GM19193 (cell line): ENCODE results near the gene CXCR4.

Experiments
- POLR2A ChIP-seq: IDR thresholded peaks from 4 replicates; pipeline ENCODE4 v1.6.1; 2011; ENCODE audit not compliant: insufficient read depth, insufficient read length; ENCODE audit errors: extremely low read depth

Gene CXCR4

DNA sequence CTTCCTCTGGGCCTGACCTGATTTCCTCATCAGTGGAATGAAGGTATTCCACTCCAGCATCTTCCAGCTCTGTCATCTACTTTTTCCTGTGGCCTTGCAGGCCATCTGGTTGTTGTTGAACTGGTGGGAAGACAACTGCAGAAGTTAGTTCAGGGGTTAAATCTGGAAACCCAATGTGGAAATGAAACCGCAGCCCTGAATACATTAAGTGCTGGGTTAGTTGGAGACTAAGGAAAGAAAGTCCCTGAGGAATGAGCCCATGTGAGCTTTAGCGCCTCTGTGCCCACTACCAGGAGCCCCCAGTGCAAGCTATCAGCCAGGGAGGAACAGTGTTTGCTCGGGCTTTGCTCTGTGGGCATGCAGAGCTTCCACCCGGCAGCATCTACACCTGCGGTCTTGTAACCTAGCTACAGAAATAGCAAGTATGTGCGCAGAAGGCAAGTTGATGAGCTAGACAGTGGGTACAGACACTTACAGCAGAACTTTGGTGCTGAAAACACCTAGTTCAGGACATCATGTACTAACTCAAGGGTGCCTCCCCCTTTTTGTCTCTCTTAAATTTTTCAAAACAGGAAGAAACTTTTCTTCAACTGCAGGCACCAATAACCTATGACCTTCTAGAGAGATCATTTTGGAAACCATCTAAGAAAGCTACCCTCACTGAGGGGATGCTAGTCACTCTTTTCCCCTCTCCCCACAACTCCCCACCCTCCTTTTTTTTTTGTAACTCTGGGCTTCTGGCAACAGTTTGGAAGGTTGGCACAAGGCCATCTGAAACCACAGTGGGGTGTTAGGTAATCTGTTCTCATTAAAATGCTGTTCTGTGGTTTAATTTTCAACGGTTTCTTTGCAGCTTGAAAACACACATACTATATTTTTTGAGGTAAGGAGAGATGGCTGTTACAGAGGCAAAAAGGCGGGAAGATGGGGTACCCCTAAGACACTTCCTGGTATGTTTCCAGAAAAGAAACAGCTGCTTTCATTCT lies 18.3 kb upstream of the CXCR4 start:
- no peak for TF ChIP-seq POLR2A

DNA sequence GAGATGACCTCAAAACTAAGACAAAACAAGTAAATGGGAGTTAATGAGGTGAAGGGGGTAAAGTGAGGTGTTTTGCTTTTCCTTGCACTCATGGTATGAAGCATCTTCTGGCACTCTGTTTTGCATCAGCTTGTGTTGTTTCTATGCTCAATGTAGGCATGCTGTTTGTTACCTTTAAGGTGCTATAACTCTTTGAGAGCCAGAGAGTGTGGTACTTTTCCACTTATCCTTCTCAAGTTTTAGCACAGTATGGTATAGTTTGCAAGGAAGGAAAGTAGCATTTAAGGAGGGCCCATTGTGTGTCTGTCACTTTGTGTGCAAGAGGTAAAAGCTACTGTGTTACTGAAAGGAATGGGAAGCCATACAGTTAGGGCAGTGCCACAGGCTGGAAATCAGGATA lies 17.5 kb upstream of the CXCR4 start:
- no peak for TF ChIP-seq POLR2A

DNA sequence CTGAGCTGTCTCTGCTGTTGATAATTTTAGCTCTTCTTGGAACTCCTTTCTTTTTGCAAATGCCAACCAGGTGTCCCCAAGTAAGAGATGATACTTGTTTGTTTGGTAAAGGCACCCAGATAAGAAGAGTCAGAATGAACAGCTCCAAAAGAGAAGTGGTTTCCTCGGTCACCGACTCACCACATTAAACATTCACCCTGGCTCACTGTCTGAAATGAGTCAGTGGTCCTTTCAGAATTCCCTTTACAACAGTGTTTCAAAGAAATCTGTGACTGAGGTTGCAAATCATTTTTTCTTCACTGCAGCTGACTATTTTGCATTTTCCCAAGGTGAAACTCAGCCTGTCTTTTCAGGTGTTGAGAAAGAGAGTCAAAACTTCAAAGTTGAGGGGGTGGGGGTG lies 16.2 kb upstream of the CXCR4 start:
- TF ChIP-seq POLR2A, result no peak

DNA sequence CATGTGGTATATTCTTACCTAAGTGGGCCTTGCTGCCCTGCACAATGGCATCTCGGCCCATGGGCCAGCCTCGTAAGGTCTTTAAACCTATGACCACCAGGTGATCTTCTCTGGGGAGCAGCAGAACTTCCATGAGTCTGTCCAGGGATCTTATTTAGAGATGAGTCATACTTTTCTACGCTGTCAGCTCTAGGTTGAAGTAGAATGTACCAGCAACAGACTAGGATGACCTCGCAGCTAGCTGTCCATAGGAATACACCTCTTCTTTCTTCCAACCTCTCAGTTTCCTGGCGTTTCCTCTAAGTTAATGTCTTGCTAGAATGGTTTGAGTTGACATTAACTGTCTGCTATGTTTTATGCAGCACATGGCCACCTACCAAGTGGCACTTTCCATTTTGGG lies 15.6 kb upstream of the CXCR4 start:
- no peak for TF ChIP-seq POLR2A

DNA sequence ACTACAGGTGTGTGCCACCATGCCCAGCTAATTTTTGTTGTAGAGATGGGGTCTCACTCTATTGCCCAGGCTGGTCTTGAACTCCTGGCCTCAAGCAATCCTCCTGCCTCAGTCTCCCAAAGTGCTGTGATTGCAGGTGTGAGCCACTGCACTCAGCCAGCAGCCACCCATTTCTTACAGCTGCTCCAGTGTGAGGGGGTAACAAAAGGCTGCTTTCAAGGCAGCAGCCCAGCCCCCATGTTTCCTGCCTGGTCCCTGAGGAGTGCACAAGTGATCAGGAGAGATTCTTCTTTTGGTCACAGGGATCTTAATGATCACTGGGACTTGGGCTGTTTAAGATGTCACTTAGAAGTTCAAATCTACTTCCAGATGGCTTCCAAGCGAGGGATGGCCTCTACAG lies 15.2 kb upstream of the CXCR4 start:
- TF ChIP-seq POLR2A, result no peak

DNA sequence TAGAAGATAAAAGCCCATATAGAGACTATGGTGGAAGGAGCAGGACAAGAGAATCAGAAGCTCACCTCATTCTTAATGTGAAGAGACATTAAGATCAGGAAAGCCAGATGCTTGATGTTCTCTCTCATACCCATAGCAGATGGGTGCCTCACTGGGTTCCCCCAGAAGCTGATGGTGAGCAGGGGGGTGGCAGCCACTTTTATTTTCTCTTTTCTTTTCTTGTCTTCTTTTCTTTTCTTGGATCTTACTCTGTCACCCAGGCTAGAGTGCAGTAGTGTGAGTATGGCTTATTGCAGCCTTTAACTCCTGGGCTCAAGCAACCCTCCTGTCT lies 14.8 kb upstream of the CXCR4 start:
- TF ChIP-seq POLR2A, result no peak

DNA sequence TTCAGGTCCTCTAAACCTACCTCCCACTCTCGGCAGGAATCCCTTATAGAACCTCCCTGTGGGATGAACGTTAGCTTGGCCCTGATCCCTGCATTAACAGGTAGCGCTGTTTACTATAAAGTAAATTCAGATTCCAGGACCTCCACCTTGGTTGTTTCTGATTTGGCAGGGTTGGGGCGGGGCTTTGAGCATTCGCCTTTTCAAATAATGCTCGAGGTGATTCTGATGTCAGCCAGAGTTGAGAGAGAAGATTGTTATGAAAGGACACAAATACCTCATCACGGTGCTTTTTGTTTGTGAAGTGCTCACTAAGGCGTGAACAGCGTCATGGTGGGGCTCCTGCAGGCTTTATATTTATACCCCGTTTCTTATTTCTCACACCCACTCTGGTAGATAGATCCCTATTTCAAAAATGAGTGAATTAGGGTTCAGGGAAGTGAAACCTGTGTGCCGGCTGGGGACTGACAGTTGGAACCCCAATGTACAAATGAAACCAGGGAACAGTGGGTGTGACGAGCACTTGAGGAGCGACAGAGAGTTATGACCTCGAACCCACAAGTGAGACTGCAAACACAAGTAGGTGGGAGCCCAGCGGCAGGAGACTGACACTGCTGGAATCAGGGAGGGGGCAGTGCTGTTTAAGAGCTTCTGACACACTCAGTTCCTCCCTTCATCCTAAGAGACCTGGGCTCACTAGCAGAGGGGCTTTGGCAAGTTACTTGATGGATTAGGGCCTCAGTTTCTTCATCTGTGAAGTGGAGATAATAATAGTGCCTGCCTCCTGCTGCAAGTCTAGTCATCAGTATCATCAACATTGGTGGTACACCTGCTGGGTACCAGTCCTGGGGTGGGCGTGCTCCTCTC lies 14.2 kb upstream of the CXCR4 start:
- TF ChIP-seq POLR2A, result no peak

DNA sequence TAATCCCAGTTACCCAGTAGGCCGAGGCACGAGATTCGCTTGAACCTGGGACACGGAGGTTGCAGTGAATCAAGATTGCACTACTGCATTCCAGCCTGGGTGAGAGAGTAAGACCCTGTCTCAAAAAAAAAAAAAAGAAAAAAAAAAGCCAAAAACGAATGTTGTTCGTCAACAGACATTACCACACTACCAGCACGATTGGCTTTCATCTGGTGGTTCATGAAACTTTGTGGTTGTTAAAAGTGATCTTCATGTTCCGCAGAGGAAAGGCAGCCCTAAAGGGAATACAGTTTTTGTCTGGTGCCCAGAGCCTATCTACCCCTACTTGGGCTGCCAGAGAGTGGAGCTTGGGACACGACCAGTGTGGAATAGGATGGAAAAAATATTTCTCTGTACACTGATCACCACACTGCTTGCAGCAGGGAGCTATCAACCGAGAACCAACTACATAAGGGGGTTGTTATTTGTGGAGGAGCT lies 13.6 kb upstream of the CXCR4 start:
- no peak for TF ChIP-seq POLR2A

DNA sequence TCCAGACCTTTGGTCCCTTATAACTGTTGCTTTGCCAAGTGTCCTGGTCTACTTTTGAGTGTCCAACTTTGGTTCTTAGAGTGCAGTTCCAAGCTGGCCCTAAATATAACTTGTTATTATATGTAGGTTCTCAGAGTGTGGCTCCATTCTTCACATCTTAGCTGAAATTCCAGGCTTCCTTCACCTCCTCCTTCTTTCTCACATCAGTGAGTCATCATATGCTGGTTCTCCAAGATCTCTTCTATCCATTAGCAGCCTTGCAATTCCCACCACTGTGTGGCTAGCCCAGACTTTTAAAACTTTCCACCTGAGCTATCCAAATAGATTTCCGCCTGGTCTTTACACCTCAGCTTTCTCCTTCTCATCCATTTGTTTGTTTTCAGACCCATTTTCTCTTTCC lies 12.6 kb upstream of the CXCR4 start:
- no peak for TF ChIP-seq POLR2A

DNA sequence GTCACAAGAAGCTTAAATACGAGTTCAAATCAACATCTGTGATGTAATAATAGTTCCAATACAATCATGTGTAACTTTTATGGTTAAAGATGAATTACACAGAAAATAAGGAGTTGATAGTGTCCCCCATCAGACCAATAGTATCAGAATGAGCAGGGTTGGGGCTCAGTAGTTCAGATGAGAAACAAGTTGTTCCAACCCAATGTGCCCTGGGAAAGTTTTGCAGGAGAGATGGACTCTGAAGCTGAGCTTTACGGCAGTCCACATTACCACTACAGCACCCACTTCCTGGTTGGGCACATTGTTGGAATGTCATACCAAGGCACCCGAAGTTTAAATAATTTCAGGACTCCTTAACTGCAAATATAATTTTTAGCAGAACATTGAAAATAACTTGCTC lies 12.1 kb upstream of the CXCR4 start:
- TF ChIP-seq POLR2A, result no peak

DNA sequence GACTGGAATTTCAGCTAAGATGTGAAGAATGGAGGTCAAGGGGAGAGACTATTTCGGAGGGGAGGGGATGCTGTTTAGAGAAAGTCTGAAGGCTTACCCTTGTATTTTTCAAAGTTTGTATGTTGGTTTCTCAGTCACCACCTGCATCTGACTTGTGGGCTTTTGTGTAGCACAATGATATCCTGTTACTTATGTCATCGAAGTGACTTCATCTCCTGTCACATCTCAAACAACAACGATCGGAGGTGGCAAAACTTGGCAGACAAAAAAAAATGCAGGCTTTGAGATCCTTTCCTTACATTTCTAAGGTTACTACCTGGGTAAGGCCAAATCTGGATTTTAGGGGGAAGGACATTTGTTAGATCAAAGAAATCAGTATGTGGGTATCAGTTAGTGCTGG lies 11.7 kb upstream of the CXCR4 start:
- TF ChIP-seq POLR2A, result no peak

DNA sequence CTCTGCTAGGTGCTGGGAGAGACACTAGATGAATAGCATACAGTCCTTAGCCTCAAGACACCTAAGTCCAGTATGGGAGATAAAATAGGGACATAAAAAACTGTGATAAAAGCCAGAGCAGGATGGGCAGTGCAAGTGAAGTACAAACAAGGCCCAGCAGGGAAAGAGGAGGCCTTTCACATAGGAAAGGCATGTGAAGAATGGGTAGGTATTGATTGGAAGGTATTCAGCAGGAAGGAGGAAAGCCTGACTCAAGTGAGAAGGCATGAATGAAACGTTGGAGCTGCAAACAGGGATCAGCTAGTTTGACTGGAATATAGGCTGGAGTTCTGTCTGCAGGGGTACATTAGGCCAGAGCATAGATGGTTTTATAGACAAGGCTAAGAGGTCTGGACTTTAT lies 11.0 kb upstream of the CXCR4 start:
- no peak for TF ChIP-seq POLR2A

DNA sequence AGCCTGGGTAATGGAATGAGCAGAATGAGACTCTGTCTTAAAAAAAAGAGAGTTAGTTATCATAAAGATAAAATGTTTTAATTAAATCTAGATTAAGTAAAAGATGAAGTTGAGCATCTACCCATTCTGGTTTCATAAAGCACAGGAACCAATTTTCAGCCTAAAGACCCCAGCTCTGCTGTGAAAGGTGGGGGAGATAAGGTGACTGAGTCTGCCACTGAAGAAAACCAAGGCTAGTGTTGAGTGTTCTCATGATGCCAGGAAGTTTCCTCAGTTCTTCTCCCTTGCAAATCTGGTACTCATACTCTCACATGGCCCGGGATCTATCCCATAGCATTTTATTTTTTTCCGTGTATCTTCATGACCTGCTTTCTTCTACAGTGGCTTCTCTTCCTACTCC lies 10.4 kb upstream of the CXCR4 start:
- TF ChIP-seq POLR2A, result no peak

DNA sequence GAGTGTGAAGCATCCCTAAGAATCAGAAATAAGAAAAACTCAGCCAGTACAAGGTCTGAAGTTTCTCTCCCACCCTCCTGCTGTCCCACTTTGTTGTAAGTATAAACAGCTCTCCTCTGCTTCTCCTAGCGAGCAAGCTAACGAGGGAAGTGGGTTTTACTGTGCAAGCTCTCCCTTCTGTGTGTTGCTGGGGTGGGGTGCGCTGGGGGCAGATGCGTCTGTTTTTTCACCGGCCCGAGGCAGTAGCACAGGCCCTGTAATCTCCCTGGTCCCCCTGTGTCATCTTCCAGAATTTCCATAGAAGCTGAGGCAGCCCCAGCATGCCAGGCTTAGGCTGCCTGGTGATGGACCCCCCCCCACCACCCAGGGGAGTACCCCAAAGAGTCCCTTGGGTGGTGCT lies 9.4 kb upstream of the CXCR4 start:
- no peak for TF ChIP-seq POLR2A

DNA sequence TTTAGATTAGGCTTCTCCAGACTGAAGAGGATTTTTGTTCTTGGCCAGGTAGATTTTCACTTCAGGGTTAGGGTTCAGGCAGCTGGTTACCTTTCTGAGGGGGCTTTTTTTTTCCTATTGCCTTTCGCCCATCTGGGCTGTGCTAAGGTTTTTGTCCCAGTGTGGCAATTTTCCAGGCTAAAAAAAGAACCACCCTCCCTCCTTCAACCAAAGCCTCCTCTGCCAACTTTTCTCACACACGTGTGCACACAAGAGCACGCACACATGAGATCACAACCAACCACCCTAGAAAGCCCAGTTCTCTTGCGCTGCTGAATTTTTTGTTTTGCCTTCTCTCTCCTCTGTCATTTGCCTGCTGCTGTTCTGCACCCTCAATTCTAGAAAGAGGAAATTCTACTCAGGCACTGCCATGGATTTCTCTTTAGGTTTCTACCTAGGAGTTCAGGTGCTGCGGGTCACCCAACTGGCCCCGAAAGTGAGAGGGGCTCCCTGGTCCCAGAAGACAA lies 8.5 kb upstream of the CXCR4 start:
- no peak for TF ChIP-seq POLR2A
